Esophagus squamous epithelium (tissue), 4 donors: Measurements from ENCODE around the gene CSNK1G1.

Experiments used
- CTCF ChIP-seq, 6 experiments: fragments of 450-650 bp in 4 of 6; fragments of 200-600 bp in 2 of 6; sonication (generic) in 2 of 6; IDR thresholded peaks; one replicate each; pipeline ENCODE4 v1.5.1; 2016 to 2019; ENCODE audit warnings: antibody characterized with exemption in 6 of 6, mild to moderate bottlenecking in 4 of 6, moderate library complexity in 4 of 6
- POLR2A ChIP-seq, 4 donors: fragments of 450-650 bp; IDR thresholded peaks; one replicate each; pipeline ENCODE4 v1.6.1; 2017; ENCODE audit warnings: antibody characterized with exemption in 4 of 4, mild to moderate bottlenecking in 4 of 4, moderate library complexity in 3 of 4

GRCh38 chr15:64162869-64163658 is 192.9 kb downstream of the CSNK1G1 start, which contains the start of gene PPIB:
- TF ChIP-seq POLR2A (IDR thresholded peaks at IDR 0.05) (peak in 2 of 4 donors; percentile 61 to 82), CTCF (IDR thresholded peaks at IDR 0.05) (peak in 5 of 6 experiments; percentile 23 to 49 (median 35))
